Measurements from ENCODE around the gene PCDHA1. TPM values are rescaled to one million over a fixed set of nuclear protein-coding genes. Genes with fewer than 3 reads are reported as not detected.

PCDHA1 gene
- polyA plus RNA-seq, 1 of the 3 experiments (the other 2 are of a cell fraction), result 0.16 TPM

- no peak within 1 kb of the TSS for H3K4me3 ChIP-seq (ENCODE audit: low read depth in 2 of 2, low read length in 1 of 2)
- CTCF ChIA-PET, result interaction anchor here (1.3 to 2.4 kb wide), 3 partner anchors 14 to 185 kb away, joined by 3 to 10 read pairs (median 7); partner anchors contain the start of gene PCDHAC1
- no peaks in the 10 kb centered on the region for H3K79me2 ChIP-seq (ENCODE audit: insufficient read depth)
- no peak for TF ChIP-seq NFIC (IDR thresholded peaks at IDR 0.05; ENCODE audit: borderline replicate concordance)
- no peak for TF ChIP-seq SIN3A (IDR thresholded peaks at IDR 0.05; ENCODE audit: borderline replicate concordance, low read depth, low read length)
- TF ChIP-seq RAD21 (IDR thresholded peaks at IDR 0.05; ENCODE audit: low read length), result peak; percentile 40; the same call in 1 of the 2 replicates
- TF ChIP-seq TAF1 (IDR thresholded peaks at IDR 0.05; ENCODE audit: borderline replicate concordance, low read depth, low read length), result no peak
- no peak for TF ChIP-seq REST (IDR thresholded peaks at IDR 0.05; ENCODE audit: low read depth, low read length)
- no peak for TF ChIP-seq POLR2AphosphoS5 (IDR thresholded peaks at IDR 0.05; ENCODE audit: low read depth, low read length)
- peak; percentile 13; the same call in 1 of the 2 replicates for TF ChIP-seq CTCF (IDR thresholded peaks at IDR 0.05)
- TF ChIP-seq PBX3 (IDR thresholded peaks at IDR 0.05), result no peak
- TF ChIP-seq RCOR1 (IDR thresholded peaks at IDR 0.05; ENCODE audit: low read length), result no peak
- TF ChIP-seq JUND (IDR thresholded peaks at IDR 0.05), result no peak
- TF ChIP-seq NRF1 (IDR thresholded peaks at IDR 0.05; ENCODE audit: low read depth, low read length), result no peak
- H3F3A ChIP-seq (replicated peaks; ENCODE audit: insufficient read depth), result no peaks in the 10 kb centered on the region
- no peaks in the 10 kb centered on the region for H3K9me2 ChIP-seq
- H2AFZ ChIP-seq (ENCODE audit: low read depth), result no peak within 1 kb of the TSS
- H4K20me1 ChIP-seq (ENCODE audit: insufficient read depth), result no peaks in the 10 kb centered on the region
- POLR2A ChIA-PET, result no interaction called here
- no peaks in the 10 kb centered on the region for H3K36me3 ChIP-seq (replicated peaks in 1 of 2; ENCODE audit: control insufficient read depth in 1 of 2, insufficient read depth in 2 of 2, low read length in 1 of 2)
- no peak within 1 kb of the TSS for H3K9ac ChIP-seq
- WGBS (ENCODE audit: low lambda C conversion rate), result 79% methylated on average over 32 of the region's 44 CpGs
- no peak within 1 kb of the TSS for H3K4me2 ChIP-seq
- H3K4me1 ChIP-seq (ENCODE audit: control insufficient read depth in 1 of 2, insufficient read depth in 2 of 2, low read depth in 1 of 2, low read length in 1 of 2), result no peaks in the 10 kb centered on the region
- DNase-seq, result no peak
- no peaks in the 10 kb centered on the region for H3K9me3 ChIP-seq
- H3K27ac ChIP-seq (ENCODE audit: low read depth in 2 of 2, low read length in 1 of 2), result no peak within 1 kb of the TSS
- H3K27me3 ChIP-seq (ENCODE audit: insufficient read depth), result no peaks in the 10 kb centered on the region
Observed at GRCh38 chr5:140855772-140856674, 70.1 kb downstream of the PCDHA1 start, which contains the start of gene PCDHA10. Gene PCDHA10 (plus strand): TSS chr5:140855897. CDS start chr5:140856049, 152 bp downstream.
